K562 (cell line): ENCODE measurements around the gene KIF26B. TPM values are rescaled to one million over a fixed set of nuclear protein-coding genes. Genes with fewer than 3 reads are reported as not detected.

Source experiments
- ATAC-seq: fragments of 200-7000 bp; cut with Tn5 transposase; 3 replicates; pipeline ENCODE4 v1.9.1; 2020; ENCODE audit warnings: moderate library complexity
- BruUV-seq: library from RNA; stranded (reverse); fragments of 400-500 nt; replicated peaks from 2 replicates; lab custom pipeline; 2021; lab: Mats Ljungman, UMichigan
- CTCF ChIA-PET: fragments of 300-600 bp; formaldehyde crosslinking; extraction: SDS; loops from one replicate; lab custom pipeline; 2021; ENCODE audit warnings: low intra/inter-chr PET ratio; lab: Yijun Ruan, JAX
- POLR2A ChIA-PET: fragments of 300-600, 350-650 bp; sonication (Branson Sonifier 250); formaldehyde crosslinking; extraction: SDS; loops from one replicate; lab custom pipeline; 2021; ENCODE audit warnings: antibody characterized with exemption, inconsistent platforms; lab: Yijun Ruan, JAX
- DNase-seq, 4 experiments: peaks; one replicate each; pipeline versions ENCODE4 v3.0.0 to v3.0.0-alpha.2; 2011 to 2018; ENCODE audit warnings: low spot score in 3 of 4, mixed read lengths in 3 of 4; ENCODE audit errors: extremely low read depth in 1 of 4
- FAIRE-seq: peaks from 2 replicates; lab custom pipeline; 2011; peaks lifted over from hg19 to GRCh38; lab: Jason Lieb, UNC
- H2AFZ ChIP-seq: 2 replicates; pipeline ENCODE4 v1.6.0; 2011; ENCODE audit warnings: low read depth, low read length, control low read depth, inconsistent platforms
- H3K27ac ChIP-seq: fragments of 200-600 bp; 3 replicates; pipeline ENCODE4 v1.8.0; 2011; ENCODE audit warnings: low read depth, mild to moderate bottlenecking, control low read depth, inconsistent platforms, low read length, moderate library complexity, mixed read lengths; ENCODE audit errors: extremely low read depth
- H3K27me3 ChIP-seq, 2 experiments: fragments of 300-600 bp in 1 of 2; 2 replicates in 1 of 2; 3 replicates in 1 of 2; pipeline versions ENCODE4 v1.6.0 to v1.8.0; 2011; ENCODE audit warnings: inconsistent platforms in 2 of 2, low read length in 2 of 2, mild to moderate bottlenecking in 1 of 2, mixed read lengths in 1 of 2, moderate library complexity in 1 of 2; ENCODE audit not compliant: control insufficient read depth in 2 of 2, insufficient read depth in 2 of 2
- H3K36me3 ChIP-seq: fragments of 300-600 bp; 3 replicates; pipeline ENCODE4 v1.8.0; 2011; ENCODE audit warnings: mild to moderate bottlenecking, low read length, inconsistent platforms; ENCODE audit not compliant: control insufficient read depth, insufficient read depth
- H3K4me1 ChIP-seq, 2 experiments: fragments of 200-600 bp in 1 of 2; replicated peaks in 1 of 2; 2 replicates in 1 of 2; 3 replicates in 1 of 2; pipeline versions ENCODE4 v1.5.1 to v1.8.0; 2011; ENCODE audit warnings: inconsistent platforms in 2 of 2, low read length in 2 of 2, mild to moderate bottlenecking in 1 of 2, mixed read lengths in 1 of 2, moderate library complexity in 1 of 2; ENCODE audit not compliant: control insufficient read depth in 2 of 2, insufficient read depth in 2 of 2
- H3K4me2 ChIP-seq: 2 replicates; pipeline ENCODE4 v1.6.1; 2011; ENCODE audit warnings: low read length, control low read depth, inconsistent platforms, mixed read lengths; ENCODE audit not compliant: insufficient read depth
- H3K4me3 ChIP-seq: fragments of 200-600 bp; sonication (generic), shearing (Covaris generic); 2 replicates; pipeline ENCODE4 v1.5.1; 2016; ENCODE audit warnings: control low read depth, inconsistent platforms
- H3K79me2 ChIP-seq: fragments of 200-600 bp; 3 replicates; pipeline ENCODE4 v1.8.0; 2011; ENCODE audit warnings: low read length, inconsistent platforms; ENCODE audit not compliant: control insufficient read depth, insufficient read depth
- H3K9ac ChIP-seq, 2 experiments: 2 replicates each; pipeline versions ENCODE4 v1.6.0 to v1.6.1; 2011; ENCODE audit warnings: low read depth in 2 of 2, low read length in 2 of 2, control low read depth in 1 of 2, inconsistent platforms in 1 of 2, mild to moderate bottlenecking in 1 of 2, mixed read lengths in 1 of 2; ENCODE audit not compliant: insufficient read depth in 1 of 2
- H3K9me1 ChIP-seq: one replicate; pipeline ENCODE4 v1.6.0; 2011; ENCODE audit warnings: inconsistent platforms, mild to moderate bottlenecking, low read length, moderate library complexity; ENCODE audit not compliant: control insufficient read depth, insufficient read depth
- H3K9me3 ChIP-seq: replicated peaks from 2 replicates; pipeline ENCODE4 v1.5.1; 2011; ENCODE audit warnings: low read depth, low read length, inconsistent platforms; ENCODE audit not compliant: control insufficient read depth, insufficient read depth
- H4K20me1 ChIP-seq: replicated peaks from 2 replicates; pipeline ENCODE4 v1.6.1; 2011; ENCODE audit warnings: low read length, inconsistent platforms, mixed read lengths; ENCODE audit not compliant: control insufficient read depth, insufficient read depth
- ATF2 ChIP-seq: sonication (generic); formaldehyde crosslinking; IDR thresholded peaks from 2 replicates; pipeline ENCODE4 v1.8.1; 2022; ENCODE audit warnings: missing genetic modification reagents
- BRD4 ChIP-seq: fragments of 200-600 bp; sonication (generic); IDR thresholded peaks from 2 replicates; pipeline ENCODE4 v1.6.1; 2017; ENCODE audit warnings: inconsistent platforms
- GTF2A2 ChIP-seq: IDR thresholded peaks from 2 replicates; pipeline ENCODE4 v1.6.1; 2016; ENCODE audit warnings: mild to moderate bottlenecking, missing genetic modification characterization, missing compliant biosample characterization
- LCOR ChIP-seq: sonication (generic); formaldehyde crosslinking; IDR thresholded peaks from 2 replicates; pipeline ENCODE4 v1.8.0; 2022; ENCODE audit warnings: mild to moderate bottlenecking, missing genetic modification reagents
- MECOM ChIP-seq: fragments of 250-450 bp; sonication (Bioruptor Pico); IDR thresholded peaks from 2 replicates; pipeline ENCODE4 v1.8.0; 2022; ENCODE audit warnings: inconsistent platforms
- NFIC ChIP-seq: fragments of 450-650 bp; IDR thresholded peaks from 2 replicates; pipeline ENCODE4 v1.6.1; 2017; ENCODE audit warnings: mild to moderate bottlenecking, inconsistent platforms
- NKRF ChIP-seq: fragments of 450-650 bp; IDR thresholded peaks from 2 replicates; pipeline ENCODE4 v1.6.1; 2016; ENCODE audit warnings: borderline replicate concordance
- POLR2G ChIP-seq: fragments of 200-400 bp; formaldehyde crosslinking; IDR thresholded peaks from 2 replicates; pipeline ENCODE4 v1.6.1; 2017; ENCODE audit warnings: low read depth, mild to moderate bottlenecking, antibody characterized with exemption, low read length, moderate library complexity
- POU5F1 ChIP-seq: fragments of 150-350 bp; IDR thresholded peaks from 2 replicates; pipeline ENCODE4 v1.6.1; 2014; ENCODE audit warnings: borderline replicate concordance, low read length, low read depth, mild to moderate bottlenecking; ENCODE audit not compliant: partially characterized antibody
- PRDM10 ChIP-seq: fragments of 450-650 bp; IDR thresholded peaks from 2 replicates; pipeline ENCODE4 v1.6.1; 2018; ENCODE audit not compliant: partially characterized antibody
- RBM39 ChIP-seq: fragments of 200-400 bp; formaldehyde crosslinking; optimal IDR thresholded peaks from 2 replicates; pipeline ENCODE3; 2018; ENCODE audit warnings: low read depth, low read length
- SAFB2 ChIP-seq: fragments of 200-400 bp; formaldehyde crosslinking; IDR thresholded peaks from 2 replicates; pipeline ENCODE4 v1.6.1; 2018; ENCODE audit warnings: borderline replicate concordance, low read length, low read depth, moderate library complexity; ENCODE audit not compliant: severe bottlenecking
- ZBED1 ChIP-seq: IDR thresholded peaks from 2 replicates; pipeline ENCODE4 v1.6.1; 2014
- ZBTB26 ChIP-seq: fragments of 450-650 bp; formaldehyde crosslinking; IDR thresholded peaks from 2 replicates; pipeline ENCODE4 v1.4.0; 2022; ENCODE audit warnings: missing genetic modification characterization
- ZNF511 ChIP-seq: sonication (generic); formaldehyde crosslinking; IDR thresholded peaks from 2 replicates; pipeline ENCODE4 v1.8.0; 2022; ENCODE audit warnings: mild to moderate bottlenecking, missing genetic modification reagents
- WGBS: fragments of 100-300 bp; shearing (Covaris generic); methylation state at CpG from one replicate; pipeline ENCODE4 v1.1.6; 2016; ENCODE audit warnings: low coverage, mixed read lengths; ENCODE audit not compliant: insufficient coverage; ENCODE audit errors: missing lambda C conversion rate; 5-methylcytosine and 5-hydroxymethylcytosine counted together
- in situ Hi-C: fragments of 300-500 bp; cut with MboI; formaldehyde crosslinking; loops from 4 replicates; pipeline ENCODE4 v1.15.0; 2018; ENCODE audit warnings: inconsistent platforms, mixed read lengths
- intact Hi-C: fragments of 100-400 bp; cut with micrococcal nuclease; formaldehyde crosslinking; loops from 2 replicates; pipeline ENCODE4 v1.14.2; 2022
- polyA plus RNA-seq, 8 experiments: library from polyadenylated mRNA; depleted of rRNA in 4 of 8; stranded (reverse) in 5 of 8; unstranded in 3 of 8; fragments of >200 nt; fragmentation: Nextera tagmentation in 2 of 8; fragmentation: Illumina TruSeq in 1 of 8; extraction: Ambion mirVana in 2 of 8; extraction: Trizol in 1 of 8; gene quantifications; 2 replicates each; pipeline versions ENCODE4 v1.2.1 to v1.2.3, GENCODE V29; 2011 to 2014; ENCODE audit warnings: inconsistent platforms in 1 of 8, missing spikeins in 1 of 8
- total RNA-seq, 7 experiments: library from RNA; depleted of rRNA in 6 of 7; stranded (reverse); fragments of >200 nt in 6 of 7; fragmentation: Illumina TruSeq in 2 of 7; extraction: Trizol in 2 of 7; gene quantifications; 2 replicates each; pipeline versions ENCODE4 v1.2.1 to v1.2.3, GENCODE V29; 2011 to 2021; ENCODE audit warnings: low replicate concordance in 1 of 7

The KIF26B gene
- total and polyA plus RNA-seq, 9 of the 15 experiments (the other 6 are each of a cell fraction or from before 2014, with no cell fraction given): 0.02 to 0.08 (median 0.03) TPM; not detected in 6

GRCh38 chr1:245615001-245615400 is 460.2 kb downstream of the KIF26B start:
- POLR2A ChIA-PET: no interaction called here
- H3K4me3 ChIP-seq: no peak overlapping the region
- CTCF ChIA-PET: no interaction called here
- H3K79me2 ChIP-seq: no peaks in the 10 kb centered on the region
- 3% methylated on average over 4 of the region's 4 CpGs for WGBS
- peaks cover 56 to 65% of the 10 kb centered on the region in 2 experiments for H3K27me3 ChIP-seq
- H3K4me2 ChIP-seq: no peak overlapping the region
- TF ChIP-seq POU5F1: no peak
- TF ChIP-seq PRDM10: no peak
- TF ChIP-seq NKRF: no peak
- TF ChIP-seq LCOR (CRISPR knock-in tag): no peak
- TF ChIP-seq ZBED1: no peak
- no peak for TF ChIP-seq ZBTB26
- no peak for TF ChIP-seq ATF2 (CRISPR knock-in tag)
- TF ChIP-seq BRD4: no peak
- TF ChIP-seq ZNF511 (CRISPR knock-in tag): no peak
- TF ChIP-seq SAFB2: no peak
- no peak for TF ChIP-seq GTF2A2 (tag)
- TF ChIP-seq POLR2G: no peak
- TF ChIP-seq RBM39: no peak
- no peak for TF ChIP-seq MECOM
- no peak for TF ChIP-seq NFIC
- intact Hi-C loops (no loop called here), in situ Hi-C loops (no loop called here)
- no peaks in the 10 kb centered on the region for H3K36me3 ChIP-seq
- H3K9me1 ChIP-seq: no peaks in the 10 kb centered on the region
- no peaks in the 10 kb centered on the region for H3K9me3 ChIP-seq
- no peak overlapping the region for H3K9ac ChIP-seq
- no TSS peak for BruUV-seq
- no peak for FAIRE-seq
- no peak overlapping the region for H2AFZ ChIP-seq
- ATAC-seq: no peak
- H3K4me1 ChIP-seq: no peaks in the 10 kb centered on the region
- DNase-seq: no peak
- no peak overlapping the region for H3K27ac ChIP-seq
- no peaks in the 10 kb centered on the region for H4K20me1 ChIP-seq
